G401.6 (cell line): ENCODE results near the gene LMAN1.

Experiments used
- FAIRE-seq: peaks from 2 replicates; lab custom pipeline; 2012; peaks lifted over from hg19 to GRCh38; lab: Jason Lieb, UNC

The LMAN1 gene, protein sequence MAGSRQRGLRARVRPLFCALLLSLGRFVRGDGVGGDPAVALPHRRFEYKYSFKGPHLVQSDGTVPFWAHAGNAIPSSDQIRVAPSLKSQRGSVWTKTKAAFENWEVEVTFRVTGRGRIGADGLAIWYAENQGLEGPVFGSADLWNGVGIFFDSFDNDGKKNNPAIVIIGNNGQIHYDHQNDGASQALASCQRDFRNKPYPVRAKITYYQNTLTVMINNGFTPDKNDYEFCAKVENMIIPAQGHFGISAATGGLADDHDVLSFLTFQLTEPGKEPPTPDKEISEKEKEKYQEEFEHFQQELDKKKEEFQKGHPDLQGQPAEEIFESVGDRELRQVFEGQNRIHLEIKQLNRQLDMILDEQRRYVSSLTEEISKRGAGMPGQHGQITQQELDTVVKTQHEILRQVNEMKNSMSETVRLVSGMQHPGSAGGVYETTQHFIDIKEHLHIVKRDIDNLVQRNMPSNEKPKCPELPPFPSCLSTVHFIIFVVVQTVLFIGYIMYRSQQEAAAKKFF

DNA sequence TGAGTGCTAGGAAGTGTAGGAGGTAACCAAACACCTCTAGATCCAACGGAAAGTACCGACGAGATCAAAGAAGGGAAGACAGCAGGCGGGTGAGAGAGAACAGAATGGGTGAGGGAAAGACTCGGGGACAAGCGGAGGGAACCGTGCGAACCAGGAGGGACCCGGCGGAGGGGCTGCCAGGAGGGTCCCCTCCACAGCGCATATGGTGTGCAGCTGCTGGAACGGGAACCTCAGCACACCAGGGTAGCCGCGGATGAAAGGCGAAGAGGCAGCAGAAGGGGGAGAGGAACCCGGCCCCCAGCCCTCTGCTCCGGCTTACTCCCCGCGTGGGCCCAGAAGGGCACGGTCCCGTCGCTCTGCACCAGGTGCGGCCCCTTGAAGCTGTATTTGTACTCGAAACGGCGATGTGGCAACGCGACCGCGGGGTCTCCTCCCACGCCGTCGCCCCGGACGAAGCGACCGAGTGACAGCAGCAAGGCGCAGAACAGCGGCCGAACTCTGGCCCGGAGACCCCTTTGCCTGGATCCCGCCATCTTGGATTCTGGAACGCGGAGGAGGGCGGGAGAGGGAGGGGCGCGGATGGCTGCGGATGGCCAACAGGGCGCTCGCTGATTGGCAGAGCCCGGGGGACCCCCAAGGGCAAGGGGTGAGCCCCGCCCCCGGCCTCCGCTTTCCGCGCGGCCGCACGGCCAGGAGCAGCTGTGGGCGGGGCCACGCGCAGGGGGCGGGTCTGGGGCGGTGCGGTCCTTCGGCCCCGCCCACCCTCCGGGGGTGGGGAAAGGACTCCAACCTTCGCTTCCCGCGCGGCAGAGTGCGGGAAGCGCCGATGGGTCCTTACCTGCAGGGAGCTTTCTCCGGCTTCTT is at the start of gene LMAN1:
Gene LMAN1 (minus strand): TSS at position 554 of the 864 bp plus-strand sequence. CDS start 21 bp downstream, at position 533.
- peak; percentile 47 for FAIRE-seq

GRCh38 chr18:59402432-59403090 is 43.5 kb upstream of the LMAN1 start:
- peak; percentile 81 for FAIRE-seq

GRCh38 chr18:59400407-59400806 is 41.3 kb upstream of the LMAN1 start:
- FAIRE-seq, result no peak

DNA sequence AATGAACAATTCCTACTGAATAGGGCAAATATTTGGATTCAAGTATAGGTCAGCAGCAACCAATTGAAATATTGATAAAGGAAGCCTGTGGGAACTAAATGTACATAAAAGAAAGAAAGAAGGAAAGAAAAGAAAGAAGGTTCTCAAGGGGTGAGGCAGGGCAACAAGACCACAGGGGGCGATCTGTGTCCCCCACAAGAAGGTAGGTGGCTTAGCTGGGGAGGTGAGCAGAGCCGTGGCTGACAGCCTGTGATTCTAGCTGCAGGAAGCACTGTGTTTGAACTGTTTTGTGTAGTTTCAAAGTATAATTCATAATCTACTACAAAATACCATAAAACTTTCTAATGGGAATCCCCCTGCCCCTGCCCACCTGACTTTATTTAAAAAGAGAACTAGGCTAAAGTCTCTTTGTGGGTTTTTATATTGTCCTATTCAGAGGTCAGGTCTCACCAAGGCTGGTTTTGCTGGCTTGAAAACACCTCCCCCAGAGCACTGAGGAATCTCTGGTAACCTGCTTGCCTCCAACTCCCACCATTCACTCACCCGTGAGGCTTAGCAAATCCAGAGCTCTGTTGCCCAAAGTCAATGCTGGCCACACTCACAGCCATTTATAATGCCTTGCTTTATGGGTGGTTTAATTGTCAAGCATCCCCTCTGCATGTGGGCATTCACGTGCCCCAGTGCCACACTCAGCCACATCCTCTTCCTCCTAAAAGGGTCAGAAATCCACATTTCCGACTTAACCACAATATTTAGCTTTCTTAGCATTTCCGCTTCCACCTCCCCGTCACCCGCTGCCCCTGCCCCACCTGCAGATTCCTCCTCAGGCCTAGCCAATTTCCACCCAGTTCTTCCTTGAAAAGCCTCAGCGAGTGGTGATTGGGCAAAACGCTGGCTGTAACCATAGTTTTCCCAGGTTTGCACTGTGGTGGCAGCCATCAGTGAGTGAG is 36.4 kb upstream of the LMAN1 start:
- FAIRE-seq, result no peak

GRCh38 chr18:59393381-59393780 is 34.3 kb upstream of the LMAN1 start:
- FAIRE-seq, result no peak

GRCh38 chr18:59388817-59389216 is 29.8 kb upstream of the LMAN1 start:
- no peak for FAIRE-seq

GRCh38 chr18:59387687-59388565 is 28.9 kb upstream of the LMAN1 start:
- FAIRE-seq, result no peak

DNA sequence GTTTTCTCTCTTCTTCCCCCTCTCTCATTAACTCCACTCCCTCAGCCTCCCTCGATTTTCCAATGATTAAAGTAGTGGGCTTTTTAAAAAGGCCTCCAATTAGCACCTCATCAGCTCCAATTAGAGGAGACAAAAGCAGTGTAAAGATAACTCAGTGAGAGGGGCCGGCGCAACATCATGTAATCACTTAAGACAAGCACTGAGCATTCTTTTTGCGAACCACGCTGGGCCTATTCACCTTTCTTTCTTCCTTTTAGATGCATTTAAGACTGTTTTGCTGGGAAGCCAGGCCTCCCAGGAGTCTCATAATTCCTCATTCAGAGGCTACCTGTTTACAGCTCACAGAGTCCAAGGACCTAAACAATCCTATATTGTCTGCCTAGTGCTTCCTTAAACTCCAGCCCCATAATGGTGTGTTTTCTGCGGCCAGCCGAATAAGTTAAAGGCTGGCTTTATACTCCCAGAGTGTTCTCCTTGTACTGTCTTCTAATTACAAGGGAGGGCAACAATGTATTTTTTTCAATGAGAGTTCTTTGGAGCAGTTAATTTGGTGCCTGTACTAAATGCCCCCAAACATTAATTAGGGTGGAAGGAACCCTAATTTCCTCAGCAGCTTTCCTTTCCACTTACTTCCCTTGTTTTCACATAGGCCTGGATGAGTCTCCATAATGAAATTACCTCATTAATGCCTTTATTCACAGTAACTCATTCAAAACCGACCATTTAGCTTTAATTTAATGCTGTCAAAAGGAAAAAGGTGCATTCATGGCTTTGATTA is 28.0 kb upstream of the LMAN1 start:
- no peak for FAIRE-seq

DNA sequence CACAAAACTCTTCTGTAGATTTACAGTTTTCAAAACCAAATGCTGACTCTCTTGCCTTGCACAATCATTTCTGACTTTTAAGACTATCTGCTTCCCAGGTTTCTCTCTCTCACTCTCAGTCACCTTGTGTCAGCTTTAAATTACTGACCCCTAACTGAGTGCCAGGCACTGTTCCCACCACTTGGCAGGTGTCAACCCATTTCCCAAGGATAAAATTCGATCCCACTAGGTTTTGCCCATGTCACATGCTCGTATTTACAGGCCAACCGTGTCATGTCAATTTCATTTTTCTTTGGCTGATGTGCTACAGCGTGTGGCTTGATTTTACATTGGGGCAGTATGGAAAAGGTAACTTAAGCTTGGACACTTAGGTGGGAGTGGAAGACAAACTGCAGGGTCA is 26.1 kb upstream of the LMAN1 start:
- no peak for FAIRE-seq

GRCh38 chr18:59383851-59384250 is 24.8 kb upstream of the LMAN1 start:
- no peak for FAIRE-seq

GRCh38 chr18:59382383-59382782 is 23.3 kb upstream of the LMAN1 start:
- no peak for FAIRE-seq

- FAIRE-seq, result no peak
Measured at GRCh38 chr18:59381949-59382348, 22.9 kb upstream of the LMAN1 start.

DNA sequence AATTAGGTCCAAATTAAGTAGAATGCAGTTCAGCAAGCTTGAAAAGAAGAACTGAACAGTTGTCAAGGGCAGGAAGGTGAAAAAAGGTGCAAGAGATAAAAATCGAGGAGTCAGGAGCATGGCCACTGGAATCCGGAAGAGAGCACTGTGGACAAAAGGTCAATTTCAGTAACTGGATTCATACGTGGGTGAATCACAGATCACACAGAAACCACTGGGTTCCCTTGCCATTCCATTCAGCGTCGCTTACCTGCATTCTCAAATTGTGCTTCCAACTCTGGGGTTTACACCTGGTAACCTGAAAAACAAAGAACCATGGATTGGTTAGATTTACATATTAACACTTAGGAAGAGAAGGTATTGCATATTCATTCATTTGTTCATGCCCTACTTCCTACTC is 21.6 kb upstream of the LMAN1 start:
- FAIRE-seq, result no peak

DNA sequence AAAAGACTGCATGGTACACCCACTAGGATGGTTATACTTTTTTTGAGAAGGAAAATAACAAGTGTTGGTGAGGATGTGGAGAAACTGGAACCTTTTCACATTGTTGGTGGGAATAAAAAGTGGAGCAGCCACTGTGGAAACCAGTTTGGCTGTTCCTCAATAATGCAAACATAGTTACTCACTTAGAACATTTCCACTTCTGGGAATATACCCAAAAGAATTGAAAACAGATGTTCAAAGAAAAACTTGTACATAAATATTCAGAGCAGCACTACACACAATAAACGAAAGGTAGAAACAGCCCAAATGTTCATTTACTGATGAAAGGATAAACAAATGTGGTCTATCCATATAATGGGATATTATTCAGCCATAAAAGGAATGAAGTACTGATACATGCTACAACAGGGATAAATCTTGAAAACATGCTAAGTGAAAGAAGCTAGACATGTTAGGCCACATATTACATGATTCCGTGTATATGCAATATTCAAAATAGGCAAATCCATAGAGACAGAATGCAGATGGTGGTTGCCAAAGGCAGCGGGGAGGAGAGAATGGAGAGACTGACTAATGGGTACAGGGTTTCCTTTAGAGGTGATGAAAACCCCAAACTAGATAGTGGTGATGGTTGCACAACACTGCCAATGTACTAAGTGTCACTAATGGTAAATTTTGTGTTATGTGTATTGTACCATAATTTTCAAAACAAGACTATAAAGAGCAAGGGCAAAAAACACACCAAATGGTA is 20.9 kb upstream of the LMAN1 start:
- no peak for FAIRE-seq

GRCh38 chr18:59377613-59378337 is 18.7 kb upstream of the LMAN1 start:
- FAIRE-seq, result no peak

GRCh38 chr18:59376351-59376935 is 17.4 kb upstream of the LMAN1 start:
- FAIRE-seq, result no peak

GRCh38 chr18:59374128-59374527 is 15.1 kb upstream of the LMAN1 start:
- no peak for FAIRE-seq

GRCh38 chr18:59372975-59373374 is 13.9 kb upstream of the LMAN1 start:
- FAIRE-seq, result no peak
